Omental fat pad (tissue), 4 donors: ENCODE measurements around the gene AADAT. TPM values are rescaled to one million over a fixed set of nuclear protein-coding genes. Genes with fewer than 3 reads are reported as not detected.

Experiments
- ATAC-seq: fragments of 150-250 bp; one replicate; pipeline ENCODE4 v1.9.1; 2016; ENCODE audit warnings: mild to moderate bottlenecking, moderate library complexity; ENCODE audit not compliant: low FRiP score
- DNase-seq: peaks from one replicate; pipeline ENCODE4 v3.0.0-alpha.2; 2019; ENCODE audit warnings: low spot score
- total RNA-seq, 4 donors: library from RNA; depleted of rRNA; stranded (reverse); fragments of >200 nt; gene quantifications; one replicate each; pipeline ENCODE4 v1.1.0, GENCODE V29; 2016
- TF ChIP-seq, protein P1 (sequence below), 3 donors: fragments of 450-650 bp; IDR thresholded peaks; one replicate each; pipeline ENCODE4 v1.5.1; 2016 to 2017; ENCODE audit warnings: antibody characterized with exemption in 3 of 3, mild to moderate bottlenecking in 3 of 3, moderate library complexity in 2 of 3

AADAT gene
- total RNA-seq = 1 to 10 TPM; 1.9 to 4.7 (median 3.8) TPM

GRCh38 chr4:170089668-170090351 is at the start of gene AADAT:
Gene AADAT, minus strand, starts transcription at chr4:170089956. Its CDS starts 266 bp downstream, at chr4:170089690.
- peak; percentile 95 for ATAC-seq
- peak; percentile 35 for DNase-seq

GRCh38 chr4:170138580-170139194 is 48.9 kb upstream of the AADAT start:
- TF ChIP-seq, protein P1, sequence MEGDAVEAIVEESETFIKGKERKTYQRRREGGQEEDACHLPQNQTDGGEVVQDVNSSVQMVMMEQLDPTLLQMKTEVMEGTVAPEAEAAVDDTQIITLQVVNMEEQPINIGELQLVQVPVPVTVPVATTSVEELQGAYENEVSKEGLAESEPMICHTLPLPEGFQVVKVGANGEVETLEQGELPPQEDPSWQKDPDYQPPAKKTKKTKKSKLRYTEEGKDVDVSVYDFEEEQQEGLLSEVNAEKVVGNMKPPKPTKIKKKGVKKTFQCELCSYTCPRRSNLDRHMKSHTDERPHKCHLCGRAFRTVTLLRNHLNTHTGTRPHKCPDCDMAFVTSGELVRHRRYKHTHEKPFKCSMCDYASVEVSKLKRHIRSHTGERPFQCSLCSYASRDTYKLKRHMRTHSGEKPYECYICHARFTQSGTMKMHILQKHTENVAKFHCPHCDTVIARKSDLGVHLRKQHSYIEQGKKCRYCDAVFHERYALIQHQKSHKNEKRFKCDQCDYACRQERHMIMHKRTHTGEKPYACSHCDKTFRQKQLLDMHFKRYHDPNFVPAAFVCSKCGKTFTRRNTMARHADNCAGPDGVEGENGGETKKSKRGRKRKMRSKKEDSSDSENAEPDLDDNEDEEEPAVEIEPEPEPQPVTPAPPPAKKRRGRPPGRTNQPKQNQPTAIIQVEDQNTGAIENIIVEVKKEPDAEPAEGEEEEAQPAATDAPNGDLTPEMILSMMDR (IDR thresholded peaks at IDR 0.05) = peak in 1 of 3 donors; percentile 14
- ATAC-seq (no peak), DNase-seq (peak; percentile 65)

More at GRCh38 chr4:170089668-170090351, at the start of gene AADAT:
- TF ChIP-seq, protein P1 (IDR thresholded peaks at IDR 0.05) = no peak

- ATAC-seq = no peak
- TF ChIP-seq, protein P1 (IDR thresholded peaks at IDR 0.05) = no peak
- DNase-seq = no peak
These were observed 48.2 kb upstream of the AADAT start for GRCh38 chr4:170137927-170138326.

GRCh38 chr4:170137466-170137865 is 47.7 kb upstream of the AADAT start:
- ATAC-seq (no peak), DNase-seq (no peak)
- TF ChIP-seq, protein P1 (IDR thresholded peaks at IDR 0.05) = no peak

GRCh38 chr4:170134821-170135220 is 45.1 kb upstream of the AADAT start:
- TF ChIP-seq, protein P1 (IDR thresholded peaks at IDR 0.05) = no peak
- DNase-seq (no peak), ATAC-seq (no peak)

GRCh38 chr4:170128219-170128804 is 38.6 kb upstream of the AADAT start:
- ATAC-seq (no peak), DNase-seq (no peak)
- TF ChIP-seq, protein P1 (IDR thresholded peaks at IDR 0.05) = no peak
